ENCODE data around the gene SPATS2L. TPM values are rescaled to one million over a fixed set of nuclear protein-coding genes. Genes with fewer than 3 reads are reported as not detected.
A peak's percentile ranks its signal among the peaks of the same experiment; 100 is the strongest.

The SPATS2L gene
- total and polyA plus RNA-seq, 2 of the 13 experiments (the other 11 are each of a cell fraction or from before 2014, with no cell fraction given) = 154 to 212 TPM

GRCh38 chr2:200408428-200409316, 102.2 kb downstream of the SPATS2L start (continued):
- TF ChIP-seq ZNF318 (CRISPR knock-in tag; IDR thresholded peaks at IDR 0.05) (no peak), CERS6 (CRISPR knock-in tag; IDR thresholded peaks at IDR 0.05) (no peak), SALL2 (CRISPR knock-in tag; IDR thresholded peaks at IDR 0.05) (no peak), TBP (CRISPR knock-in tag; IDR thresholded peaks at IDR 0.05) (no peak), ZSCAN5A (CRISPR knock-in tag; IDR thresholded peaks at IDR 0.05; ENCODE audit: borderline replicate concordance) (no peak), NR2C2 (CRISPR knock-in tag; IDR thresholded peaks at IDR 0.05; ENCODE audit: borderline replicate concordance) (no peak), ZNF629 (CRISPR knock-in tag; conservative IDR thresholded peaks at IDR 0.05) (no peak), AGO2 (optimal IDR thresholded peaks at IDR 0.05; ENCODE audit: low read depth, low read length) (peak; percentile 50), HOXA9 (CRISPR knock-in tag; IDR thresholded peaks at IDR 0.05; ENCODE audit: borderline replicate concordance) (no peak), REXO4 (CRISPR knock-in tag; IDR thresholded peaks at IDR 0.05; ENCODE audit: borderline replicate concordance) (no peak), CCDC6 (CRISPR knock-in tag; IDR thresholded peaks at IDR 0.05) (no peak), HDAC6 (IDR thresholded peaks at IDR 0.05; ENCODE audit: low read depth, low read length) (no peak), MEIS2 (CRISPR knock-in tag; IDR thresholded peaks at IDR 0.05) (0 out of 2 replicates have a peak, but pooled peaks have one; percentile 17), ZNF441 (CRISPR knock-in tag; IDR thresholded peaks at IDR 0.05; ENCODE audit: borderline replicate concordance) (no peak), ZNF598 (CRISPR knock-in tag; IDR thresholded peaks at IDR 0.05; ENCODE audit: borderline replicate concordance) (peak; percentile 28; the same call in 1 of the 2 replicates), DMAP1 (CRISPR knock-in tag; IDR thresholded peaks at IDR 0.05) (no peak), RARA (CRISPR knock-in tag; IDR thresholded peaks at IDR 0.05) (no peak), DNMT3B (CRISPR knock-in tag; conservative IDR thresholded peaks at IDR 0.05) (no peak), ZNF567 (CRISPR knock-in tag; IDR thresholded peaks at IDR 0.05; ENCODE audit: borderline replicate concordance) (no peak), ZNF709 (CRISPR knock-in tag; IDR thresholded peaks at IDR 0.05) (no peak)
